HEK293T (cell line): Measurements from ENCODE around the gene PTPRG.

ENCODE experiments used
- ELF4 ChIP-seq: fragments of 450-650 bp; IDR thresholded peaks from 2 replicates; pipeline ENCODE4 v1.6.1; 2017; ENCODE audit warnings: antibody characterized with exemption
- FOXK2 ChIP-seq: fragments of 450-650 bp; IDR thresholded peaks from 2 replicates; pipeline ENCODE4 v1.6.1; 2016; ENCODE audit warnings: mild to moderate bottlenecking
- FOXM1 ChIP-seq: fragments of 450-650 bp; IDR thresholded peaks from 2 replicates; pipeline ENCODE4 v1.6.1; 2017; ENCODE audit warnings: mild to moderate bottlenecking, borderline replicate concordance
- HDGF ChIP-seq: fragments of 450-650 bp; IDR thresholded peaks from 2 replicates; pipeline ENCODE4 v1.6.1; 2017; ENCODE audit warnings: antibody characterized with exemption, borderline replicate concordance
- SP1 ChIP-seq: fragments of 450-650 bp; IDR thresholded peaks from 2 replicates; pipeline ENCODE4 v1.6.1; 2017
- SUZ12 ChIP-seq: fragments of 450-650 bp; IDR thresholded peaks from 2 replicates; pipeline ENCODE4 v1.6.1; 2016; ENCODE audit warnings: mild to moderate bottlenecking
- TARDBP ChIP-seq: fragments of 450-650 bp; IDR thresholded peaks from 2 replicates; pipeline ENCODE4 v1.6.1; 2016

GRCh38 chr3:62127116-62127515 lies 565.7 kb downstream of the PTPRG start:
- no peak for TF ChIP-seq TARDBP
- TF ChIP-seq HDGF: no peak
- no peak for TF ChIP-seq FOXK2
- TF ChIP-seq ELF4: no peak
- TF ChIP-seq FOXM1: no peak
- no peak for TF ChIP-seq SUZ12
- no peak for TF ChIP-seq SP1
